Nephron (organoid): ENCODE measurements around the gene ATAD5.

Experiments
- H3K27ac Mint-ChIP-seq, 3 experiments: 2 replicates each; pipeline ENCODE4 v1.8.0; 2020; ENCODE audit warnings: mixed read lengths in 3 of 3, mild to moderate bottlenecking in 2 of 3, moderate library complexity in 1 of 3
- H3K27me3 Mint-ChIP-seq: 2 replicates; pipeline ENCODE4 v1.8.0; 2021; ENCODE audit warnings: low read depth, mild to moderate bottlenecking, moderate library complexity, mixed read lengths
- H3K36me3 Mint-ChIP-seq: 2 replicates; pipeline ENCODE4 v1.8.0; 2020; ENCODE audit warnings: low read depth, mixed read lengths
- H3K4me1 Mint-ChIP-seq: 2 replicates; pipeline ENCODE4 v1.8.0; 2020; ENCODE audit warnings: mixed read lengths
- H3K4me3 Mint-ChIP-seq, 3 experiments: 2 replicates each; pipeline ENCODE4 v1.8.0; 2020; ENCODE audit warnings: mild to moderate bottlenecking in 3 of 3, mixed read lengths in 3 of 3, moderate library complexity in 2 of 3
- H3K9me3 Mint-ChIP-seq: 2 replicates; pipeline ENCODE4 v1.8.0; 2020; ENCODE audit warnings: mixed read lengths
- CTCF ChIP-seq, 3 experiments: fragments of 200-600 bp; sonication (generic); IDR thresholded peaks; one replicate each; pipeline ENCODE4 v1.5.0; 2021; ENCODE audit warnings: antibody characterized with exemption in 3 of 3; ENCODE audit not compliant: unreplicated experiment in 3 of 3

The ATAD5 gene

GRCh38 chr17:30829022-30829421, 2.7 kb upstream of the ATAD5 start:
- Mint-ChIP-seq H3K9me3 (no peaks in the 10 kb centered on the region), H3K27me3 (no peaks in the 10 kb centered on the region), H3K4me1 (peaks cover 28% of the 10 kb centered on the region), H3K4me3 (peak overlapping the region; percentile 65 to 73 (median 69)), H3K36me3 (no peaks in the 10 kb centered on the region), H3K27ac (peak overlapping the region in 1 of 3 experiments; percentile 59)
- no peak for TF ChIP-seq CTCF (IDR thresholded peaks at IDR 0.05; ENCODE audit: unreplicated experiment in 3 of 3)

- peaks cover 28% of the 10 kb centered on the region for H3K4me1 Mint-ChIP-seq
- H3K9me3 Mint-ChIP-seq, result no peaks in the 10 kb centered on the region
- peak overlapping the region; percentile 78 to 87 (median 84) for H3K27ac Mint-ChIP-seq
- peak overlapping the region; percentile 94 to 95 (median 95) for H3K4me3 Mint-ChIP-seq
- TF ChIP-seq CTCF (IDR thresholded peaks at IDR 0.05; ENCODE audit: unreplicated experiment in 3 of 3), result no peak
- H3K27me3 Mint-ChIP-seq, result no peaks in the 10 kb centered on the region
- peaks cover 13% of the 10 kb centered on the region for H3K36me3 Mint-ChIP-seq
Observed at GRCh38 chr17:30831257-30831656, 509 bp upstream of the ATAD5 start.

GRCh38 chr17:30832438-30833124, 815 bp downstream of the ATAD5 start:
- H3K27me3 Mint-ChIP-seq, result no peaks in the 10 kb centered on the region
- H3K27ac Mint-ChIP-seq, result peak overlapping the region; percentile 78 to 87 (median 84)
- peaks cover 28% of the 10 kb centered on the region for H3K4me1 Mint-ChIP-seq
- peaks cover 18% of the 10 kb centered on the region for H3K36me3 Mint-ChIP-seq
- H3K9me3 Mint-ChIP-seq, result no peaks in the 10 kb centered on the region
- peak overlapping the region; percentile 94 to 95 (median 95) for H3K4me3 Mint-ChIP-seq
- TF ChIP-seq CTCF (IDR thresholded peaks at IDR 0.05; ENCODE audit: unreplicated experiment in 3 of 3), result no peak

- no peak for TF ChIP-seq CTCF (IDR thresholded peaks at IDR 0.05; ENCODE audit: unreplicated experiment in 3 of 3)
- Mint-ChIP-seq H3K4me3 (no peak overlapping the region), H3K9me3 (no peaks in the 10 kb centered on the region), H3K36me3 (peaks cover 41% of the 10 kb centered on the region), H3K4me1 (peaks cover under 1% of the 10 kb centered on the region), H3K27ac (no peak overlapping the region), H3K27me3 (no peaks in the 10 kb centered on the region)
Observed at GRCh38 chr17:30838202-30838807, 6.5 kb downstream of the ATAD5 start.

- Mint-ChIP-seq H3K27me3 (no peaks in the 10 kb centered on the region), H3K4me1 (no peaks in the 10 kb centered on the region), H3K36me3 (peaks cover 40% of the 10 kb centered on the region), H3K4me3 (no peak overlapping the region), H3K27ac (no peak overlapping the region), H3K9me3 (no peaks in the 10 kb centered on the region)
- no peak for TF ChIP-seq CTCF (IDR thresholded peaks at IDR 0.05; ENCODE audit: unreplicated experiment in 3 of 3)
Observed at GRCh38 chr17:30840771-30841170, 9.0 kb downstream of the ATAD5 start.

GRCh38 chr17:30848021-30848420, 16.3 kb downstream of the ATAD5 start:
- Mint-ChIP-seq H3K27ac (no peak overlapping the region), H3K27me3 (no peaks in the 10 kb centered on the region), H3K4me1 (no peaks in the 10 kb centered on the region)

More at GRCh38 chr17:30848021-30848420, 16.3 kb downstream of the ATAD5 start:
- H3K4me3 Mint-ChIP-seq, result no peak overlapping the region
- peaks cover 36% of the 10 kb centered on the region for H3K36me3 Mint-ChIP-seq
- no peaks in the 10 kb centered on the region for H3K9me3 Mint-ChIP-seq
- TF ChIP-seq CTCF (IDR thresholded peaks at IDR 0.05; ENCODE audit: unreplicated experiment in 3 of 3), result no peak
